BLaER1 treated with 17β-estradiol and CSF1 and Interleukin-3, amounts not matched to agents 10 nM and 100 nM (cell line): ENCODE data around the gene EGFL8.
"Not testable (repeated sequence)": the region's sequence is repeated elsewhere in the genome, so short reads cannot be mapped to it uniquely, and the experiment has no call there.

Experiments used
- H3K27ac ChIP-seq, 11 experiments: shearing (Covaris generic); formaldehyde crosslinking; 2 replicates each; pipeline ENCODE4 v1.8.1; 2022
- H3K27me3 ChIP-seq, 11 experiments: shearing (Covaris generic); formaldehyde crosslinking; 2 replicates each; pipeline ENCODE4 v1.8.1; 2022
- H3K36me3 ChIP-seq, 11 experiments: shearing (Covaris generic); formaldehyde crosslinking; 2 replicates each; pipeline ENCODE4 v1.8.1; 2022
- H3K4me1 ChIP-seq, 10 experiments: shearing (Covaris generic); formaldehyde crosslinking; 2 replicates each; pipeline ENCODE4 v1.8.1; 2022
- H3K4me2 ChIP-seq, 11 experiments: shearing (Covaris generic); formaldehyde crosslinking; 2 replicates each; pipeline ENCODE4 v1.8.1; 2022
- H3K4me3 ChIP-seq, 10 experiments: shearing (Covaris generic); formaldehyde crosslinking; 2 replicates each; pipeline ENCODE4 v1.8.1; 2022
- H3K9ac ChIP-seq, 11 experiments: shearing (Covaris generic); formaldehyde crosslinking; 2 replicates each; pipeline ENCODE4 v1.8.1; 2022
- H3K9me3 ChIP-seq, 11 experiments: shearing (Covaris generic); formaldehyde crosslinking; replicated peaks in 1 of 11; 2 replicates each; pipeline ENCODE4 v1.8.1; 2022
- H4K20me1 ChIP-seq, 11 experiments: shearing (Covaris generic); formaldehyde crosslinking; 2 replicates each; pipeline ENCODE4 v1.8.1; 2022
- Cebpa-rat ChIP-seq, 11 experiments: shearing (Covaris generic); IDR thresholded peaks; 2 replicates each; pipeline ENCODE4 v1.8.1; 2022

The EGFL8 gene

GRCh38 chr6:32202186-32202585 is 37.8 kb downstream of the EGFL8 start:
- H3K9ac ChIP-seq: no peak overlapping the region
- TF ChIP-seq Cebpa-rat (IDR thresholded peaks at IDR 0.05): no peak

DNA sequence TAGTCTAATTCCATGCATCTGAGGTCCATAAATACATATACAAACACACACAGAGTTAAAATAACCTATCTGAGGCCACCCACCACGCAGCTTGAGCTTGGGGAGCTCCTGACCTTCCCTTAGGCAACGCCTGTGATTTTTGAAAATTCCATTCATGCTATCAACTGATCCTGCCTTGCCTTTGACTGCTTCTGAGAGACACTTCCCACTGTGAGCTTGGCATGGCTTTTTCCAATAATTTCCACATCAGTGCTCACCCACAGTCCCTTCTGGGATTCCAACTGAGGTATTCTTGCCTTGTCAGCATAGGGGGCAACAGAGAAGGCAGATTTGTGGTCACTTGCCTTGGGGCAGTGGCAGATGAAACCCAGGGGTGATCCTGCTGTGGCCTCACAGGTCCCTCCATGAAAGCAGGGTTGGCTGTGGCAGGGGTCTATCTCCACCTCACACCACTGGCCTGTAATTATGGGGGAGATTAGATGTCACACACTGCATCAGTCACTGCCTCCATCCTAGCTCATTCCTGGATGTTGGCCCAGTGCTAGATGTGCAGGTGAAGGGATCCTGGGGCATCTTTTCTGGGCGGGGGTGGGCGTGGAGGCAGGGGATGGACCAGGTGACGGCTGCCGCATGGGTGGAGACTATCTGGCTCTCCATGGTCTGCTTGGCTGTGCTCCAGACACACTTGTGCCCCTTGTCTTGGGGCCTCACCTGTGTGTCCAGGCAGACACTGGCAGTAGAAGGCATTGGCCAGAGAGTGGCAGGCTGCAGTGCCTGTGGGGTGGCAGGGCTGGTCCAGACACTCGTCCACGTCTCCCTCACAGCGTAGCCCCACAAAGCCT is 39.3 kb downstream of the EGFL8 start:
- no peaks in the 10 kb centered on the region for H3K27me3 ChIP-seq
- H3K4me3 ChIP-seq: no peak overlapping the region
- H3K36me3 ChIP-seq: no peaks in the 10 kb centered on the region
- H3K9ac ChIP-seq: no peak overlapping the region
- H3K4me1 ChIP-seq: peaks cover 0 to 5% (median 0%) of the 10 kb centered on the region in 10 experiments; a peak in 2 of 20 replicates
- no peak for TF ChIP-seq Cebpa-rat (IDR thresholded peaks at IDR 0.05)
- H3K27ac ChIP-seq: no peak overlapping the region
- no peaks in the 10 kb centered on the region for H4K20me1 ChIP-seq
- H3K4me2 ChIP-seq: no peak overlapping the region
- H3K9me3 ChIP-seq: 0 out of 22 replicates have a peak, but pooled peaks cover 0 to 3% (median 0%) of the 10 kb centered on the region in 11 experiments

More at GRCh38 chr6:32202186-32202585, 37.8 kb downstream of the EGFL8 start:
- Histone ChIP-seq H3K27me3 (no peaks in the 10 kb centered on the region), H3K27ac (no peak overlapping the region), H3K4me2 (peak overlapping the region in 2 of 11 experiments; percentile 17 to 20; a peak in 1 of 22 replicates), H3K4me3 (no peak overlapping the region), H4K20me1 (no peaks in the 10 kb centered on the region), H3K36me3 (no peaks in the 10 kb centered on the region), H3K9me3 (0 out of 22 replicates have a peak, but pooled peaks cover 0 to 3% (median 0%) of the 10 kb centered on the region in 11 experiments), H3K4me1 (peaks cover 2 to 11% (median 8%) of the 10 kb centered on the region in 10 experiments)

- H3K4me3 ChIP-seq: no peak overlapping the region
- peaks cover 0 to 5% (median 0%) of the 10 kb centered on the region in 10 experiments; a peak in 2 of 20 replicates for H3K4me1 ChIP-seq
- no peak overlapping the region for H3K4me2 ChIP-seq
- no peaks in the 10 kb centered on the region for H4K20me1 ChIP-seq
- TF ChIP-seq Cebpa-rat (IDR thresholded peaks at IDR 0.05): no peak
- H3K27me3 ChIP-seq: no peaks in the 10 kb centered on the region
- no peak overlapping the region for H3K27ac ChIP-seq
- H3K9me3 ChIP-seq: 0 out of 22 replicates have a peak, but pooled peaks cover 0 to 3% (median 0%) of the 10 kb centered on the region in 11 experiments
- H3K9ac ChIP-seq: no peak overlapping the region
- H3K36me3 ChIP-seq: no peaks in the 10 kb centered on the region
These were observed 39.9 kb downstream of the EGFL8 start for GRCh38 chr6:32204268-32204715.

DNA sequence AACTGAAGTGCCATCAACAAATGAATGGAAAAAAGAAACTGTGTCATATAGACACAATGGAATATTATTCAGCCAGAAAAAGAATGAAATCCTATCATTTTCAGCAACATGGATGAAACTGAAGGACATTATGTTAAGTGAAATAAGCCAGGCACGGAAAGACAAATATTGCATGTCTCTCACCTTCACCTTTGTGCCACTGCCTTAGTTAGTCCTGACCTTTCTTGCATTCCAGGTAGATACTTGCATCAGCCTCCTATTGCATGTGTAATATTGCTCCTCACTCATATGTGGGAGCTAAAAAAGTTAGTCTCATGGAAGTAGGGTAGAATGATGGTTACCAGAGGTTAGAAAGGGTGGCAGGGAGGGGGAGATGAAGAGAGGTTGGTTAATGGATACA is 44.6 kb downstream of the EGFL8 start:
- TF ChIP-seq Cebpa-rat (IDR thresholded peaks at IDR 0.05): no peak
- 0 out of 20 replicates have a peak, but pooled peaks cover 0 to 2% (median 0%) of the 10 kb centered on the region in 10 experiments for H3K4me1 ChIP-seq
- H3K27me3 ChIP-seq: no peaks in the 10 kb centered on the region

DNA sequence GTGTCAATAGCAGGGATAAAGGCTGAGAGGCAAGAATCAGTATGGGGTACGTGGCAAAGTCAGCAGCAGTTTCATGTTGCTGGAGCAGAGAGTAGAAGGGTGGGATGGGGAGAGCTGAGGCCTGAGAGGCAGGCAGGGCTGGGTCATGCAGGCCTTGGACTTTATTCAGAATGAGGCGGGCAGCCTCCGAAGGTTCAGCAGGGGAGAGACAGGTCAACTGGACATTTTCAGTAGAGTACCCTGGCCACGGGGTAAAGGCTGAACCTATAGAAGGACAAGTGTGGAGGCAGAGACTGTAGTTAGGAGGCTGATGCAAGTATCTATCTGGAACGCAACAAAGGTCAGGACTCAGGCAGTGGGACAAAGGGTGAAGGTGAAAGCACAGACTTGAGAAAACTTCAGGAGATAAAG is 45.8 kb downstream of the EGFL8 start:
- no peak overlapping the region for H3K4me3 ChIP-seq
- no peaks in the 10 kb centered on the region for H3K27me3 ChIP-seq
- H3K9ac ChIP-seq: no peak overlapping the region
- H4K20me1 ChIP-seq: no peaks in the 10 kb centered on the region
- no peak for TF ChIP-seq Cebpa-rat (IDR thresholded peaks at IDR 0.05)
- 0 out of 22 replicates have a peak, but pooled peaks cover 0 to 3% (median 0%) of the 10 kb centered on the region in 11 experiments for H3K9me3 ChIP-seq
- no peak overlapping the region for H3K27ac ChIP-seq
- H3K4me1 ChIP-seq: 0 out of 20 replicates have a peak, but pooled peaks cover 0 to 3% (median 0%) of the 10 kb centered on the region in 10 experiments
- no peaks in the 10 kb centered on the region for H3K36me3 ChIP-seq
- H3K4me2 ChIP-seq: no peak overlapping the region

More for the DNA sequence above, 44.6 kb downstream of the EGFL8 start:
- H3K4me2 ChIP-seq: no peak overlapping the region
- H3K36me3 ChIP-seq: no peaks in the 10 kb centered on the region
- H4K20me1 ChIP-seq: no peaks in the 10 kb centered on the region
- no peak overlapping the region for H3K27ac ChIP-seq
- H3K9me3 ChIP-seq: 0 out of 22 replicates have a peak, but pooled peaks cover 0 to 3% (median 0%) of the 10 kb centered on the region in 11 experiments
- no peak overlapping the region for H3K9ac ChIP-seq
- no peak overlapping the region for H3K4me3 ChIP-seq

GRCh38 chr6:32211432-32211831 is 47.0 kb downstream of the EGFL8 start:
- H3K27me3 ChIP-seq, H3K4me2 ChIP-seq, H3K9me3 ChIP-seq, H3K36me3 ChIP-seq, H4K20me1 ChIP-seq, H3K27ac ChIP-seq, H3K9ac ChIP-seq, H3K4me3 ChIP-seq, H3K4me1 ChIP-seq: not testable (repeated sequence)

GRCh38 chr6:32212076-32212760 is 47.8 kb downstream of the EGFL8 start:
- Histone ChIP-seq H3K36me3 (no peaks in the 10 kb centered on the region), H3K4me3 (no peak overlapping the region), H3K9me3 (no peaks in the 10 kb centered on the region), H4K20me1 (no peaks in the 10 kb centered on the region), H3K27me3 (no peaks in the 10 kb centered on the region), H3K9ac (no peak overlapping the region), H3K4me2 (no peak overlapping the region), H3K27ac (no peak overlapping the region), H3K4me1 (0 out of 20 replicates have a peak, but pooled peaks cover 0 to 3% (median 0%) of the 10 kb centered on the region in 10 experiments)
- peak in 3 of 11 experiments; percentile 16 to 50 (median 37); a peak in 1 of 22 replicates for TF ChIP-seq Cebpa-rat (IDR thresholded peaks at IDR 0.05)

- 0 out of 20 replicates have a peak, but pooled peaks cover 0 to 3% (median 0%) of the 10 kb centered on the region in 10 experiments for H3K4me1 ChIP-seq
- H4K20me1 ChIP-seq: no peaks in the 10 kb centered on the region
- H3K27ac ChIP-seq: no peak overlapping the region
- no peak for TF ChIP-seq Cebpa-rat (IDR thresholded peaks at IDR 0.05)
- H3K9me3 ChIP-seq: no peaks in the 10 kb centered on the region
- H3K4me3 ChIP-seq: no peak overlapping the region
- no peaks in the 10 kb centered on the region for H3K27me3 ChIP-seq
- no peaks in the 10 kb centered on the region for H3K36me3 ChIP-seq
- H3K9ac ChIP-seq: no peak overlapping the region
- peak overlapping the region in 1 of 11 experiments; percentile 37; a peak in 1 of 22 replicates for H3K4me2 ChIP-seq
These were observed 49.3 kb downstream of the EGFL8 start for GRCh38 chr6:32213649-32214048.

DNA sequence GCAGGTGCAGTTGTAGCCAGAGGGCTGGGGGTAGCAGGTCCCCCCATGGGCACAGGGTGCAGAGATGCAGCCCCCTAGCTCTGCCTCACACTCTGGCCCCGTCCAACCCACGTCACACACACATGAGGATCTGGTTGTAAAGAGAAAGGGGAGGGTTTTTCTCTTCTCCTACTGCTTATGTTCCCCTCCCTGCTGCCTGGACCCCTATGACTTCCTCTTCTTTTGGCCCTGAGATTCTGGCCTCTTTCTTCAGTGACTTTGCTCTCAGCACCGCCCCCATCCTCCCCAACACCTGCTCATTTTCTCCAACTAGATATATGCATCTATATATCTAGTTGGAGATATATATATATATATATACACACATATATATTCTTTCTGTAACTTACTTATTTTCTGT is 49.7 kb downstream of the EGFL8 start:
- no peak overlapping the region for H3K9ac ChIP-seq
- peak overlapping the region in 1 of 11 experiments; percentile 37; a peak in 1 of 22 replicates for H3K4me2 ChIP-seq
- no peaks in the 10 kb centered on the region for H3K36me3 ChIP-seq
- H3K9me3 ChIP-seq: no peaks in the 10 kb centered on the region
- H4K20me1 ChIP-seq: no peaks in the 10 kb centered on the region
- H3K27ac ChIP-seq: no peak overlapping the region
- H3K27me3 ChIP-seq: no peaks in the 10 kb centered on the region
- TF ChIP-seq Cebpa-rat (IDR thresholded peaks at IDR 0.05): no peak
- 0 out of 20 replicates have a peak, but pooled peaks cover 0 to 3% (median 0%) of the 10 kb centered on the region in 10 experiments for H3K4me1 ChIP-seq
- H3K4me3 ChIP-seq: no peak overlapping the region
